Erythroblast (primary cell): ENCODE data around the gene ALG12.

ENCODE experiments used
- GATA1 ChIP-seq: IDR thresholded peaks from 2 replicates; pipeline ENCODE4 v1.6.1; 2011; ENCODE audit warnings: low read depth, mild to moderate bottlenecking, control low read depth, low read length, moderate library complexity
- POLR2A ChIP-seq: IDR thresholded peaks from 2 replicates; pipeline ENCODE4 v1.6.1; 2011; ENCODE audit warnings: mild to moderate bottlenecking, low read length

- TF ChIP-seq POLR2A (no peak), GATA1 (no peak)
These were observed 54.3 kb downstream of the ALG12 start for GRCh38 chr22:49863931-49864330.
